Neural cell (in vitro differentiated cells): ENCODE data around the gene SLC2A10. TPM values are rescaled to one million over a fixed set of nuclear protein-coding genes. Genes with fewer than 3 reads are reported as not detected.

ENCODE experiments used
- H2AFZ ChIP-seq: fragments of 200-600, 300-800 bp; sonication (generic), shearing (Covaris generic); 2 replicates; pipeline ENCODE4 v1.6.0; 2014; ENCODE audit warnings: low read depth, mild to moderate bottlenecking, antibody characterized with exemption, low read length, moderate library complexity
- H3F3A ChIP-seq: fragments of 200-600 bp; shearing (Covaris generic); 2 replicates; pipeline ENCODE4 v1.6.1; 2016; ENCODE audit warnings: mild to moderate bottlenecking, moderate library complexity, mixed read lengths, antibody characterized with exemption, low read length; ENCODE audit not compliant: insufficient read depth, poor library complexity, severe bottlenecking
- H3K27ac ChIP-seq: fragments of 200-600, 300-800 bp; sonication (generic), shearing (Covaris generic); 2 replicates; pipeline ENCODE4 v1.5.1; 2014; ENCODE audit warnings: mild to moderate bottlenecking, low read length, moderate library complexity
- H3K27me3 ChIP-seq: fragments of 300-800, 200-600 bp; sonication (generic), shearing (Covaris generic); 2 replicates; pipeline ENCODE4 v1.6.0; 2014; ENCODE audit warnings: mild to moderate bottlenecking, low read depth, low read length, moderate library complexity; ENCODE audit not compliant: insufficient read depth
- H3K36me3 ChIP-seq: fragments of 300-800, 200-600 bp; sonication (generic), shearing (Covaris generic); 2 replicates; pipeline ENCODE4 v1.5.1; 2014; ENCODE audit warnings: mild to moderate bottlenecking, antibody characterized with exemption, low read length, moderate library complexity; ENCODE audit not compliant: insufficient read depth
- H3K4me2 ChIP-seq: fragments of 300-800, 200-600 bp; sonication (generic), shearing (Covaris generic); 2 replicates; pipeline ENCODE4 v1.6.0; 2014; ENCODE audit warnings: mild to moderate bottlenecking, low read length
- H3K4me3 ChIP-seq: fragments of 300-800, 200-600 bp; sonication (generic), shearing (Covaris generic); 2 replicates; pipeline ENCODE4 v1.5.1; 2014; ENCODE audit warnings: mild to moderate bottlenecking, low read length, moderate library complexity
- H3K79me2 ChIP-seq: fragments of 200-600 bp; shearing (Covaris generic); replicated peaks from 2 replicates; pipeline ENCODE4 v1.6.0; 2014; ENCODE audit warnings: mild to moderate bottlenecking, low read length, moderate library complexity; ENCODE audit not compliant: insufficient read depth
- H3K9ac ChIP-seq: fragments of 300-800, 200-600 bp; sonication (generic), shearing (Covaris generic); 2 replicates; pipeline ENCODE4 v1.6.1; 2016; ENCODE audit warnings: mild to moderate bottlenecking, low read length, mixed read lengths
- H3K9me2 ChIP-seq: fragments of 200-600 bp; shearing (Covaris generic); 2 replicates; pipeline ENCODE4 v1.6.1; 2016; ENCODE audit warnings: mild to moderate bottlenecking, low read length, mixed read lengths; ENCODE audit not compliant: insufficient read depth
- H3K9me3 ChIP-seq: fragments of 200-600, 300-800 bp; sonication (generic), shearing (Covaris generic); 2 replicates; pipeline ENCODE4 v1.6.1; 2016; ENCODE audit warnings: mild to moderate bottlenecking, mixed run types, low read length, moderate library complexity, mixed read lengths
- H4K20me1 ChIP-seq: fragments of 200-600 bp; shearing (Covaris generic); 2 replicates; pipeline ENCODE4 v1.6.1; 2016; ENCODE audit warnings: mild to moderate bottlenecking, mixed run types; ENCODE audit not compliant: insufficient read depth
- EP300 ChIP-seq: fragments of 450-650 bp; conservative IDR thresholded peaks from 2 replicates; pipeline ENCODE4 v1.6.1; 2014; ENCODE audit warnings: antibody characterized with exemption, mild to moderate bottlenecking, moderate library complexity; ENCODE audit not compliant: poor library complexity, severe bottlenecking
- EZH2 ChIP-seq: fragments of 200-600, 300-800 bp; shearing (Covaris generic), sonication (generic); IDR thresholded peaks from 2 replicates; pipeline ENCODE4 v1.6.1; 2014; ENCODE audit warnings: antibody characterized with exemption, low read length, borderline replicate concordance, mild to moderate bottlenecking; ENCODE audit not compliant: insufficient read depth, poor library complexity, severe bottlenecking
- MXI1 ChIP-seq: fragments of 450-650 bp; conservative IDR thresholded peaks from 2 replicates; pipeline ENCODE4 v1.6.1; 2014; ENCODE audit warnings: antibody characterized with exemption, mild to moderate bottlenecking; ENCODE audit not compliant: poor library complexity, severe bottlenecking
- POLR2AphosphoS5 ChIP-seq: IDR thresholded peaks from 2 replicates; pipeline ENCODE4 v1.6.1; 2012
- RAD21 ChIP-seq: fragments of 450-650 bp; conservative IDR thresholded peaks from 2 replicates; pipeline ENCODE4 v1.6.1; 2014; ENCODE audit warnings: antibody characterized with exemption, mild to moderate bottlenecking, moderate library complexity
- SMC3 ChIP-seq: fragments of 450-650 bp; conservative IDR thresholded peaks from 2 replicates; pipeline ENCODE4 v1.6.1; 2014; ENCODE audit warnings: antibody characterized with exemption, mild to moderate bottlenecking, moderate library complexity; ENCODE audit not compliant: poor library complexity
- TAF1 ChIP-seq: IDR thresholded peaks from 2 replicates; pipeline ENCODE4 v1.6.1; 2012; ENCODE audit warnings: low read depth
- polyA plus RNA-seq: library from polyadenylated mRNA; depleted of rRNA; stranded (reverse); fragments of >200 nt; gene quantifications from 2 replicates; pipeline ENCODE4 v1.2.3, GENCODE V29; 2014
- TF ChIP-seq, protein P1 (sequence below): fragments of 450-650 bp; IDR thresholded peaks from 2 replicates; pipeline ENCODE4 v1.5.1; 2014; ENCODE audit warnings: antibody characterized with exemption, mild to moderate bottlenecking, moderate library complexity; ENCODE audit not compliant: poor library complexity, severe bottlenecking
- TF ChIP-seq, protein P2 (sequence below): IDR thresholded peaks from 2 replicates; pipeline ENCODE4 v1.6.1; 2012; ENCODE audit warnings: borderline replicate concordance

The SLC2A10 gene
- polyA plus RNA-seq, 1 donor from 2014 or later, result not detected

DNA sequence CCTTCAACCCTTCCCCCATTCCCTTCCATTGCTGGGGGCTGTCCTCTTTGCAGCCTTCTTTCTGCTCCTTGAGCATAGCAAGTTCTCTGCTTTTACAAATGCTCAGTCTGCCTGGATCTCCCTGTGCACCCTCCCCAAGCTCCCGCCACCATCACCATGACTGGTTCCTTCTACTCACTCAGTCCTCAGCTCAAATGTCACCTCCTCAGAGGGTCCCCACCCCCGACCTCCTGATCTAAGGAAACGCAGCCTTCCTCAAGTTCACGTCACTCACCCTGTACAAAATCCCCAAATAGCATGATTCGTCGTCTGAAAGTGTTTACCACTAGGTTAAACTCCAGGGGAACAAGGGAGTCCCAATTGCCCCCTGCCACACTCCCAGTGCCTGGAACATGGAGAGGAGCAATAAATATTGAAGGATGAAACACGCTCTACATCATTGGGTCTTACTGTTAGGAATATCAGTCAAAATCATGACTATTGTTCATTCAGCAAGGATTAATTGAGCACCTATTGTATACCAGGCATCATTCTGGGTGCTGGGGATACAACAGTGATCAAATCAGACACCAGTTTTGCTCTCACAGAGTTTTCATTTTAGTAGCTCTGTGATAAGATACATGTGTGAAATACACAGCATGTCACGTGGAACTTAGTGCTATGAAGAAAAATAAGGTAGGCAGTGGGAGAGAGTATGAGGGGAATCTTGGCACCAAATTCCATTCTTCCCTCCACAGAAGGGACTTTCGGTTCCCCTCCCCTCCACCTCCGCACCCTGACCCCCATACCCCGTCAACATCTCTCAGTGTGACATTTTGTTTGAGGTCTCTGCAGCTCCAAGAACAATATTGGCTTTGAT is 35.8 kb upstream of the SLC2A10 start:
- Histone ChIP-seq H3F3A (no peaks in the 10 kb centered on the region), H3K27ac (no peak overlapping the region), H3K79me2 (no peaks in the 10 kb centered on the region), H3K9me3 (peaks cover 3% of the 10 kb centered on the region), H3K4me2 (no peak overlapping the region), H4K20me1 (no peaks in the 10 kb centered on the region), H3K9me2 (no peaks in the 10 kb centered on the region), H3K9ac (no peak overlapping the region), H3K36me3 (no peaks in the 10 kb centered on the region), H2AFZ (no peak overlapping the region), H3K4me3 (no peak overlapping the region), H3K27me3 (no peaks in the 10 kb centered on the region)
- TF ChIP-seq EP300, result no peak
- no peak for TF ChIP-seq SMC3
- TF ChIP-seq EZH2, result no peak
- TF ChIP-seq, protein P1, sequence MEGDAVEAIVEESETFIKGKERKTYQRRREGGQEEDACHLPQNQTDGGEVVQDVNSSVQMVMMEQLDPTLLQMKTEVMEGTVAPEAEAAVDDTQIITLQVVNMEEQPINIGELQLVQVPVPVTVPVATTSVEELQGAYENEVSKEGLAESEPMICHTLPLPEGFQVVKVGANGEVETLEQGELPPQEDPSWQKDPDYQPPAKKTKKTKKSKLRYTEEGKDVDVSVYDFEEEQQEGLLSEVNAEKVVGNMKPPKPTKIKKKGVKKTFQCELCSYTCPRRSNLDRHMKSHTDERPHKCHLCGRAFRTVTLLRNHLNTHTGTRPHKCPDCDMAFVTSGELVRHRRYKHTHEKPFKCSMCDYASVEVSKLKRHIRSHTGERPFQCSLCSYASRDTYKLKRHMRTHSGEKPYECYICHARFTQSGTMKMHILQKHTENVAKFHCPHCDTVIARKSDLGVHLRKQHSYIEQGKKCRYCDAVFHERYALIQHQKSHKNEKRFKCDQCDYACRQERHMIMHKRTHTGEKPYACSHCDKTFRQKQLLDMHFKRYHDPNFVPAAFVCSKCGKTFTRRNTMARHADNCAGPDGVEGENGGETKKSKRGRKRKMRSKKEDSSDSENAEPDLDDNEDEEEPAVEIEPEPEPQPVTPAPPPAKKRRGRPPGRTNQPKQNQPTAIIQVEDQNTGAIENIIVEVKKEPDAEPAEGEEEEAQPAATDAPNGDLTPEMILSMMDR, result no peak
- TF ChIP-seq, protein P2, sequence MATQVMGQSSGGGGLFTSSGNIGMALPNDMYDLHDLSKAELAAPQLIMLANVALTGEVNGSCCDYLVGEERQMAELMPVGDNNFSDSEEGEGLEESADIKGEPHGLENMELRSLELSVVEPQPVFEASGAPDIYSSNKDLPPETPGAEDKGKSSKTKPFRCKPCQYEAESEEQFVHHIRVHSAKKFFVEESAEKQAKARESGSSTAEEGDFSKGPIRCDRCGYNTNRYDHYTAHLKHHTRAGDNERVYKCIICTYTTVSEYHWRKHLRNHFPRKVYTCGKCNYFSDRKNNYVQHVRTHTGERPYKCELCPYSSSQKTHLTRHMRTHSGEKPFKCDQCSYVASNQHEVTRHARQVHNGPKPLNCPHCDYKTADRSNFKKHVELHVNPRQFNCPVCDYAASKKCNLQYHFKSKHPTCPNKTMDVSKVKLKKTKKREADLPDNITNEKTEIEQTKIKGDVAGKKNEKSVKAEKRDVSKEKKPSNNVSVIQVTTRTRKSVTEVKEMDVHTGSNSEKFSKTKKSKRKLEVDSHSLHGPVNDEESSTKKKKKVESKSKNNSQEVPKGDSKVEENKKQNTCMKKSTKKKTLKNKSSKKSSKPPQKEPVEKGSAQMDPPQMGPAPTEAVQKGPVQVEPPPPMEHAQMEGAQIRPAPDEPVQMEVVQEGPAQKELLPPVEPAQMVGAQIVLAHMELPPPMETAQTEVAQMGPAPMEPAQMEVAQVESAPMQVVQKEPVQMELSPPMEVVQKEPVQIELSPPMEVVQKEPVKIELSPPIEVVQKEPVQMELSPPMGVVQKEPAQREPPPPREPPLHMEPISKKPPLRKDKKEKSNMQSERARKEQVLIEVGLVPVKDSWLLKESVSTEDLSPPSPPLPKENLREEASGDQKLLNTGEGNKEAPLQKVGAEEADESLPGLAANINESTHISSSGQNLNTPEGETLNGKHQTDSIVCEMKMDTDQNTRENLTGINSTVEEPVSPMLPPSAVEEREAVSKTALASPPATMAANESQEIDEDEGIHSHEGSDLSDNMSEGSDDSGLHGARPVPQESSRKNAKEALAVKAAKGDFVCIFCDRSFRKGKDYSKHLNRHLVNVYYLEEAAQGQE, result no peak
- no peak for TF ChIP-seq TAF1
- TF ChIP-seq POLR2AphosphoS5, result no peak
- TF ChIP-seq RAD21, result no peak
- no peak for TF ChIP-seq MXI1

GRCh38 chr20:46674253-46675083 is 35.0 kb upstream of the SLC2A10 start:
- Histone ChIP-seq H3K36me3 (no peaks in the 10 kb centered on the region), H3K9me2 (no peaks in the 10 kb centered on the region), H3K27me3 (no peaks in the 10 kb centered on the region), H2AFZ (no peak overlapping the region), H3K4me3 (no peak overlapping the region), H4K20me1 (no peaks in the 10 kb centered on the region), H3K27ac (no peak overlapping the region), H3K9ac (no peak overlapping the region), H3K4me2 (no peak overlapping the region), H3K9me3 (peaks cover 3% of the 10 kb centered on the region), H3F3A (no peaks in the 10 kb centered on the region), H3K79me2 (no peaks in the 10 kb centered on the region)
- TF ChIP-seq RAD21, result no peak
- TF ChIP-seq MXI1, result no peak
- TF ChIP-seq, protein P1, result no peak
- no peak for TF ChIP-seq SMC3
- no peak for TF ChIP-seq EZH2
- no peak for TF ChIP-seq POLR2AphosphoS5
- TF ChIP-seq TAF1, result no peak
- TF ChIP-seq, protein P2, result no peak
- TF ChIP-seq EP300, result no peak
